Nephron (organoid): ENCODE results near the gene ANKRD9.

ENCODE experiments used
- H3K27ac Mint-ChIP-seq, 3 experiments: 2 replicates each; pipeline ENCODE4 v1.8.0; 2020; ENCODE audit warnings: mixed read lengths in 3 of 3, mild to moderate bottlenecking in 2 of 3, moderate library complexity in 1 of 3
- H3K27me3 Mint-ChIP-seq: 2 replicates; pipeline ENCODE4 v1.8.0; 2021; ENCODE audit warnings: low read depth, mild to moderate bottlenecking, moderate library complexity, mixed read lengths
- H3K36me3 Mint-ChIP-seq: 2 replicates; pipeline ENCODE4 v1.8.0; 2020; ENCODE audit warnings: low read depth, mixed read lengths
- H3K4me1 Mint-ChIP-seq: 2 replicates; pipeline ENCODE4 v1.8.0; 2020; ENCODE audit warnings: mixed read lengths
- H3K4me3 Mint-ChIP-seq, 3 experiments: 2 replicates each; pipeline ENCODE4 v1.8.0; 2020; ENCODE audit warnings: mild to moderate bottlenecking in 3 of 3, mixed read lengths in 3 of 3, moderate library complexity in 2 of 3
- H3K9me3 Mint-ChIP-seq: 2 replicates; pipeline ENCODE4 v1.8.0; 2020; ENCODE audit warnings: mixed read lengths
- TF ChIP-seq, protein P1 (sequence below), 3 experiments: fragments of 200-600 bp; sonication (generic); IDR thresholded peaks; one replicate each; pipeline ENCODE4 v1.5.0; 2021; ENCODE audit warnings: antibody characterized with exemption in 3 of 3; ENCODE audit not compliant: unreplicated experiment in 3 of 3

ANKRD9 gene

DNA sequence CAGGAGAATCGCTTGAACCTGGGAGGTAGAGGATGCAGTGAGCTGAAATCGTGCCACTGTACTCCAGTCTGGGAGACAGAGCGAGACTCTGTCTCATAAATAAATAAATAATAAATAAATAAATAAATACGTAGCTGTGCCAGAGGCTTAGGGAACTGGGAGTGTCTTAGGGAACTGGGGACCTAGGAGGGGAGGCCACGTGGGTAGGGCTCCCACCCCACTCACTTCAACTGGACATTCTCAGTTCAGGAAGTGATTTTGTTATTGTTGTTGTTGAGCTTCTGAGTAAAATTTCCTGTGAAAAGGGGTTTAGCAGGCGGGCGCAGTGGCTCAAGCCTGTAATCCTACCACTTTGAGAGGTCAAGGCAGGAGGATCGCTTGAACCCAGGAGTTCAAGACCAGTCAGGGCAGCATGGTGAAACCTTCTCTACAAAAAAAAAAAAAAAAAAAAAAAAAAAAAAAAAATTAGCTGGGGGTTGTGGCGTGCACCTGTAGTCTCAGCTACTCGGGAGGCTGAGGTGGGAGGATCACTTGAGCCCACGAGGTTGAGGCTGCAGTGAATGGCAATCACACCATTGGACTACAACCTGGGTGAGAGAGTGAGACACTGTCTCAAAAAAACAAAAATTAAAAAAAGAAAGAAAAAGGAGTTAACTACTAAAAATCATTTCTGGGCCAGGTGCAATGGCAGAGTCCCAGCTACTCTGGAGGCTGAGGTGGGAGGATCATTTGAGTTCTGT lies 19.0 kb upstream of the ANKRD9 start:
- TF ChIP-seq, protein P1, sequence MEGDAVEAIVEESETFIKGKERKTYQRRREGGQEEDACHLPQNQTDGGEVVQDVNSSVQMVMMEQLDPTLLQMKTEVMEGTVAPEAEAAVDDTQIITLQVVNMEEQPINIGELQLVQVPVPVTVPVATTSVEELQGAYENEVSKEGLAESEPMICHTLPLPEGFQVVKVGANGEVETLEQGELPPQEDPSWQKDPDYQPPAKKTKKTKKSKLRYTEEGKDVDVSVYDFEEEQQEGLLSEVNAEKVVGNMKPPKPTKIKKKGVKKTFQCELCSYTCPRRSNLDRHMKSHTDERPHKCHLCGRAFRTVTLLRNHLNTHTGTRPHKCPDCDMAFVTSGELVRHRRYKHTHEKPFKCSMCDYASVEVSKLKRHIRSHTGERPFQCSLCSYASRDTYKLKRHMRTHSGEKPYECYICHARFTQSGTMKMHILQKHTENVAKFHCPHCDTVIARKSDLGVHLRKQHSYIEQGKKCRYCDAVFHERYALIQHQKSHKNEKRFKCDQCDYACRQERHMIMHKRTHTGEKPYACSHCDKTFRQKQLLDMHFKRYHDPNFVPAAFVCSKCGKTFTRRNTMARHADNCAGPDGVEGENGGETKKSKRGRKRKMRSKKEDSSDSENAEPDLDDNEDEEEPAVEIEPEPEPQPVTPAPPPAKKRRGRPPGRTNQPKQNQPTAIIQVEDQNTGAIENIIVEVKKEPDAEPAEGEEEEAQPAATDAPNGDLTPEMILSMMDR (IDR thresholded peaks at IDR 0.05; ENCODE audit: unreplicated experiment in 3 of 3): no peak
- H3K4me1 Mint-ChIP-seq: peaks cover 16% of the 10 kb centered on the region
- H3K27ac Mint-ChIP-seq: no peak overlapping the region
- no peaks in the 10 kb centered on the region for H3K9me3 Mint-ChIP-seq
- H3K36me3 Mint-ChIP-seq: no peaks in the 10 kb centered on the region
- H3K4me3 Mint-ChIP-seq: no peak overlapping the region
- H3K27me3 Mint-ChIP-seq: peaks cover 4% of the 10 kb centered on the region

DNA sequence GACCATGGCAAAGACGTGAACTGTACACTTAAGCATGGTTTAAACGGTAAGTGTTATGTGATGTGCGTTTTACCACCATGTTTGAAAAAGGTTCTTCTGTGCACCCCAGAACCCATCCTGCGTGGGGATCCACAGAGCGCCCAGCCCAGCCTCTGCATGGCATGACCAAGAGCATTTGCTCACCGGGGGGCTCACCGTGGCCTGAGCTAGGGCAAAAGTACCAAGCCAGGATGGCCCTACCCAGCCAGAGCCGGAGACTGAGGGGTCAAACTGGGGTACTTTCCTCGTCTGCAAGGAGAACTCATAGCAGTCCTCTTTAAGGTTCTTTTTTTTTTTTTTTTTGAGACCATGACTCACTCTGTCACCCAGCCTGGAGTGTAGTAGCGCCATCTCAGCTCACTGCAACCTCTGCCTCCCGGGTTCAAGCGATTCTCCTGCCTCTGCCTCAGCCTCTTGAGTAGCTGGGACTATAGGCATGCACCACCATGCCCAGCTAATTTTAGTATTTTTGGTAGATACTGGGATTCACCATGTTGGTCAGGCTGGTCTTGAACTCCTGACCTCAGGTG lies 16.4 kb upstream of the ANKRD9 start:
- Mint-ChIP-seq H3K27ac (peak overlapping the region; percentile 95 to 98 (median 97)), H3K9me3 (no peaks in the 10 kb centered on the region), H3K4me1 (peaks cover 21% of the 10 kb centered on the region), H3K27me3 (peaks cover 4% of the 10 kb centered on the region), H3K4me3 (peak overlapping the region; percentile 92 to 98 (median 96)), H3K36me3 (no peaks in the 10 kb centered on the region)
- TF ChIP-seq, protein P1 (IDR thresholded peaks at IDR 0.05; ENCODE audit: unreplicated experiment in 3 of 3): no peak

DNA sequence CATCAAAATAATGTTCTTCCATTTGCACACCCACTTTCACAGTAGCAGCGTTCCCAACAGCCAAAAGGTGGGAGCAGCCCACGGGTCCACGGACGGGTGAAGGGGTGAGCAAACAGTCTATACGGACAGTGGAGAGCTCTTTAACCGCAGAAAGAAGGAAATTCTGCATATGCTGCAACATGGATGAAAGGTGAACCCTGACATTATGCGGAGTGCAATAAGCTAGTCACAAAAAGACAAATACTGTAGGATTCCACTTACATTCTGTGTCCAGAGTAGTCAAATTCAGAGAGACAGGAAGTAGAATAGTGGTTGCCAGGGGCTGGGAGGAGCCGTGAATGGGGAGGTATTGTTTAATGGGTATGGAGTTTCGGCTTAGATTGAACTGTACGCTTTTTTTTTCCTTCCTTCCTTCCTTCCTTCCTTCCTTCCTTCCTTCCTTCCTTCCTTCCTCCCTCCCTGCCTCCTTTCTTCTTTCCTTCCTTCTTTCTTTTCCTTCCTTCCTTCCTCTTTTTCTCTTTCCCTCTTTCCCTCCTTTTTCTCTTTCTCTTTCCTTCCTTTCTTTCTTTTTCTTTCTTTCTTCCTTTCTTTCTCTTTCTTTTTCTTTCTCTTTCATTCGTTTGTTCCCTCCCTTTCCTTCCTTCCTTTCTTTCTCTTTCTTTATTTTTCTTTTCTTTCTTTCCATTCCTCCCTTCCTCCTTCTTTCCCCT lies 15.8 kb upstream of the ANKRD9 start:
- Mint-ChIP-seq H3K4me3 (peak overlapping the region; percentile 92 to 98 (median 96)), H3K4me1 (peaks cover 21% of the 10 kb centered on the region), H3K27ac (peak overlapping the region; percentile 95 to 98 (median 97)), H3K27me3 (peaks cover 4% of the 10 kb centered on the region), H3K9me3 (no peaks in the 10 kb centered on the region), H3K36me3 (no peaks in the 10 kb centered on the region)
- TF ChIP-seq, protein P1 (IDR thresholded peaks at IDR 0.05; ENCODE audit: unreplicated experiment in 3 of 3): no peak

DNA sequence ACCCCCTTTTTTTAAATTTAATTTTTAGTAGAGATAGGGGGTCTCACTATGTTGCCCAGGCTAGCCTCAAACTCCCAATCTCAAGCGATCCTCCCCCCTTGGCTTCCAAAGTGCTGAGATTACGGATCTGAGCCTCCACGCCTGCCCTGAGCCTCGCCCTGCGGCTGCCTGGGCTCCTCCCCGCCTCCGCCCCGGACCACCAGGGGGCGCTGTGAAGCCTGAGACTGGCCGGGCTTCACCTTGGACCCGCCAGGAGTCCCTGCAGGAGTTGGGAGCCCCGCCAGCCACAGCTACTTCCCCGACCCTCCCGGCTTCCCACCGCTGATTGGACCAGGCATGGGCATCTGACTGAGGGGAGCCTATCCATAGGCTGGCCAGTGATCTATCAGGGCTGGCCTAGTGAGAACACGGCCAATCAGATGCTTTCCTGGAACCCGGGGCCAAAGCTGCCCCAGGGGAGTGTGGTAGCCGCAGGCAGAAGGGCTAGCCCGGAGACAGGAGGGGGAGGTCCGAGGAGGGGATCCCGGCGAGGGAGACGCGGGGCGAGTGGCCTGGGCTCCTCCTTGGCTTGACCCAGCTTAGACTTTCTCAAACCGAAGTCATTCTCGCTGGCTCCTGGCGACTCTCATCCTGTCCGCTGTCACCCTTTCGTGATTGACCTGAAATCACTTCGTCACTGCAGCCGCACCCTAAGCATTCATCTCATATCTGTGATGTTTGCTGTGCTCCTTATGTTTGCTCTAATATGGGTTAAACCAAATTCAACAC lies 15.1 kb upstream of the ANKRD9 start:
- Mint-ChIP-seq H3K36me3 (no peaks in the 10 kb centered on the region), H3K27ac (peak overlapping the region; percentile 95 to 98 (median 97)), H3K4me1 (peaks cover 21% of the 10 kb centered on the region), H3K9me3 (no peaks in the 10 kb centered on the region), H3K27me3 (peaks cover 4% of the 10 kb centered on the region), H3K4me3 (peak overlapping the region; percentile 92 to 98 (median 96))
- TF ChIP-seq, protein P1 (IDR thresholded peaks at IDR 0.05; ENCODE audit: unreplicated experiment in 3 of 3): peak; percentile 99

DNA sequence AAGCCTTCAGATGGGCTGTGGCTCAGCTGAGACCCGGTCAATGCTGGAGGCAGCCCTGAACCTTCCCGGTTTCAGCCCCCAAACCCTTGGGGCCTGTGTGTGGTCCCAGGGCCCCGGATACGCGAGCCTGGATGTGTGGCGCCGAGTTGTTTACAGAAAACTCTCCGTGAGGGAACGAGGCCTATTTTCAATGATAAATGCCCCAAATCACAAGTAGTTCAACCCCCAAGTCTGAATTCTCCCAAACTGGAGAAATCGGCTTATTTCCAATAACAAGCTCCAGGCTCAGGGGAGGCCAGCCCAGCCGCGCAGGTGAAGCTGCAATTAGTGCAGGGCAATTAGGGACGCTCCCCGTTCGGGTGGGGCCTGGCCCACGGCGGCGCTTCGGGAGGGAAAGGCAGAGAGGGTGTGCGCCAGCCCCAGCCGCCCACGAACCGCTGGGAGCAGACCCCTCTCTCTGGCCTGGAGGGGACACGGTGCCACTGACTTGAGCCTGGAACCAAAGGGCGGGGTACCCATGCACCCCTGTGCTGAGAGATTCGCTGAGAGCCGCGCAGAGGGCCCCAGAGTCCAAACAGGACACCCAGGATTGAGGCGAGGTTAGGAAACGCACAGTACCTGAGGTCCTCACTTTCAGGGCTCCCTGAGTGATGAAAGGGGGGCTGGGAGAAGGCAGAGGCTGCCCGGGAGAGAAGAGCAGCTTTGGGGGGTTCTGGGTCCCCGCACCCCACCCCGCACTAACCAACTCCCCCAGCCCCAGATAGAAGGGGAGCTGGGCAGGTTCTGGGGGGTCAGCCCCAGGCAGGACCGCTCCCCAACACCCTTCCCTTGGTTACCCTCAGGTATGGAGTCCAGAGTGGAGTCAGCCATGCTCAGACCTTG lies 14.2 kb upstream of the ANKRD9 start:
- Mint-ChIP-seq H3K27ac (peak overlapping the region in 2 of 3 experiments; percentile 26 to 74), H3K9me3 (no peaks in the 10 kb centered on the region), H3K4me1 (peaks cover 21% of the 10 kb centered on the region), H3K27me3 (peaks cover 4% of the 10 kb centered on the region), H3K4me3 (peak overlapping the region in 2 of 3 experiments; percentile 11 to 51), H3K36me3 (no peaks in the 10 kb centered on the region)
- TF ChIP-seq, protein P1 (IDR thresholded peaks at IDR 0.05; ENCODE audit: unreplicated experiment in 3 of 3): no peak
